GM21447 (cell line): Measurements from ENCODE around the gene KRTAP5-8.
"Not testable (repeated sequence)": the region's sequence is repeated elsewhere in the genome, so short reads cannot be mapped to it uniquely, and the experiment has no call there.

Source experiments
- ATAC-seq: cut with Tn5 transposase; IDR thresholded peaks from one replicate; pipeline ENCODE4 v1.9.1; 2021; ENCODE audit not compliant: unreplicated experiment

The KRTAP5-8 gene

DNA sequence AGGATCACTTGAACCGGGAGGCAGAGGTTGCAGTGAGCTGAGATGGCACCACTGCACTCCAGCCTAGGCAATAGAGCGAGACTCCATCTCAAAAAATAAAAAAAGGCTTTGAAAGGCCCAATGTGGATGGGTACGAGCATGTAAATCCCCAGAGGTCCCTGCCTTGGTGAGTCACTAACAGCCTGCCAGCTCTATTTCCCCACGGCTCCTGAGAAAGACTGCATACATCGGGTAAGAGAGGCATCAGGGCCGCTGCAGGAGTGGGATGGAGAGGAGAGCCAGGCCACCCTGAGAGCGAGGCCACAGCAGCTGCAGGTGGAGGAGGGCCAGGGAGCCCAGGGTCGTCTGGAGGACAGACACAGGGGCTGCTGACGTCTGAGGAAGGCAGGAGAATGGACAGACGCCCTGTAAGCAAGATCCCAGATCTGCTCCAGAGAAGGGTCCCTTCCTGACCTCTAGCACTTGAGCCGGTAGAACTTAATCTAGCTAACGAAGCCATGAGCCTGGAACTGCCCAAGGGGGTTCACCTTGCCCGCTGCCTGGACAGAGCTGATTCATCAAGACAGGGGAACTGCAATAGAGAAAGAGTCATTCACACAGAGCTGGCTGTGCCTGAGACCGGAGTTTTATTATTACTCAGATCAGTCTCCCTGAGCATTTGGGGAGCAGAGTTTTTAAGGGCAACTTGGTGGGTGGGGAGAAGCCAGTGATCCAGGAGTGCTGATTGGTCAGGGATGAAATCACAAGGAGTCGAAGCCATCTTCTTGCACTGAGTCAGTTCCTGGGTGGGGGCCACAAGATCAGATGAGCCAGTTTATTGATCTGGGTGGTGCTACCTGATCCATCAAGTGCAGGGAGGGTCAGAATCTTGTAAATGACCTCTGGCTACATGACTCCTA is 5.3 kb downstream of the KRTAP5-8 start:
- ATAC-seq: no peak

DNA sequence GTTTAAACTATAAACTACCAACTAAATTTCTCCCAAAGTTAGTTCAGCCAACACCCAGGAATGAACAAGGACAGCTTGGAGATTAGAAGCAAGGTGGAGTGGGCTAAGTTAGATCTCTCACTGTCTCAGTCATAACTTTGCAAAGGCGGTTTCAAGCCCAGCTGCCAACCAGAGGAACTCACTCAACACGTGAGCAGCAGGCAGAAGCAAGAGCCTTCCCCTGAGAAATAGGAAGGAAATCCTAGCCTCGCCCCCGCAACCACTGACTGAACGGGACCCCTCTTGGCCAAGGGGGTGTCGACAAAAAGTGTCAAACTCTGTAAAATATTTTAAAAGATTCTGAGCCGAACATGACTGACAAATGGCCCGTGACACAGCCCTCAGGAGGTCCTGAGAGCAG is 6.0 kb downstream of the KRTAP5-8 start:
- ATAC-seq: no peak

DNA sequence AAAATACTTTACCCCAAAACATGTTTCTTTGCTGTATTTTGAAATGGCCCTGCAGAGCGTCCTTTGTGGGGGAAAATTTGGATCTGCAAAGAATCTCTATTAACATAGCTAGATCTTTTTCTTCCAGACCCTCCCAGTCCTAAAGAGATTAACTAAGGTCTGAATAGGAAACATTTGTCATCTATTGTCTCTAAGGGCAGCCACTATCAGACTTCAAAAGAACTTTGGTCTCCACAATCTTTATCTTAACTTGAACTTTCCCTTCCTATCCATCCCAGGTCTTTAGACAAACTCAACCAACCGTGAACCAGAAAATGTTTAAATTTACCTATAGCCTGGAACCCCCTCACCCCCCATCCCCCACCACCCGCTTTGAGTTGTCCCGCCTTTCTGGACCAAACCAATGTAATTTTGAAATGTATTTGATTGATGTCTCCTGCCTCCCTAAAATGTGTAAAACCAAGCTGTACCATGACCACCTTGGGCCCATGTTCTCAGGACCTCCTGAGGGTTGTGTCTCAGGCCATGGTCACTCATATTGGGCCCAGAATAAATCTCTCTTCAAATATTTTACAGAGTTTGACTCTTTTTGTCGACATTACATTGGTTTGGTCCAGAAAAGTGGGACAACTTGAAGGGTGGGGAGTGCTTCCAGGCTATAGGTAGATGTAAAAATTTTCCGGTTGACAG is 6.8 kb downstream of the KRTAP5-8 start:
- no peak for ATAC-seq

DNA sequence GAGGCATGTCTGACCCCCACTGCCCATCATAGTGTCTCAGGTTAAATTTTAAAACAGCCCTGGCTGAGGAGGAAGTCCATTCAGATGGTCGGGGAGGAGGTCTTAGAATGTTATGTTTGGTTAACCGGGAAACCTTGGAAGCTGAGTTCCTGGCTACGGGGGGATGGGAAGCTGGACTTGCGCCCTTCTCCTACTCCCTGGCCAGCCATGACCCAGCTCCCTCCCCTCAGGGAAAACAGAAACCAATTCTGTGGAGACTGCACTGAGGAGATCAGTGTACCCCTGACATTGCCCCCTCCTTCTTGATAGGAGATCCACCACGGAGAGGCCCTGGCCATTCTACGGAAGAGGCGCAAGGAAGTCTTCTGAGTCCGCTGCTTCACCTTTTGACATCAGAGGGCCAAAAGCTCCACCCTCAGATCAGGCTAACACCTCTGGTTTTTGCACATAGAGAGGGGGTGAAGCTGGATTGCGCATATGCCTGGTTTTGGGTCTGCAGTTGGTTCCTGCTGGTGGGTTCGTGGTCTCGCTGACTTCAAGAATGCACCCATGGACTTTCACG is 7.7 kb downstream of the KRTAP5-8 start:
- ATAC-seq: no peak

DNA sequence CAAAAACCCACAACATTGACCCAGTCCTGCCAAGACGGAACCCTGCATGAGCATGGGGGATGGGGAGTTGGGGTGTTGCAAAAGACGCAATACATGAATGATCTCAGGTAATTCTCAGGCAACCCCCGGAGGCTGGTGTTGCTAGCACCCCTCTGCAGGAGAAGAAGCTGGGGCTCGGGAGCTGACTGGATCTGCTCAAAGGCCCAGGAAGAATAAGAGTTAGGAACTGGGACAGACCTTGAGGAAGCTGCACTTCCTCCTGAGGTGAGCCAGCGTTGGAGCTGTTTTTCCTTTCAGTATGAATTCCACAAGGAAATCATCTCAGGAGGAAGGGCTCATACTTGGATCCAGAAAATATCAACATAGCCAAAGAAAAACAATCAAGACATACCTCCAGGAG is 10.3 kb downstream of the KRTAP5-8 start, which contains the start of gene KRTAP5-9:
Gene KRTAP5-9, plus strand, starts transcription at position 301 of the 400 bp plus-strand sequence. CDS start 238 bp downstream, outside the sequence.
- ATAC-seq: no peak

DNA sequence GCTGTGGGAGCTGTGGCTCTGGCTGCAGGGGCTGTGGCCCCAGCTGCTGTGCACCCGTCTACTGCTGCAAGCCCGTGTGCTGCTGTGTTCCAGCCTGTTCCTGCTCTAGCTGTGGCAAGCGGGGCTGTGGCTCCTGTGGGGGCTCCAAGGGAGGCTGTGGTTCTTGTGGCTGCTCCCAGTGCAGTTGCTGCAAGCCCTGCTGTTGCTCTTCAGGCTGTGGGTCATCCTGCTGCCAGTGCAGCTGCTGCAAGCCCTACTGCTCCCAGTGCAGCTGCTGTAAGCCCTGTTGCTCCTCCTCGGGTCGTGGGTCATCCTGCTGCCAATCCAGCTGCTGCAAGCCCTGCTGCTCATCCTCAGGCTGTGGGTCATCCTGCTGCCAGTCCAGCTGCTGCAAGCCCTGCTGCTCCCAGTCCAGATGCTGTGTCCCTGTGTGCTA is 10.9 kb downstream of the KRTAP5-8 start:
- no peak for ATAC-seq

DNA sequence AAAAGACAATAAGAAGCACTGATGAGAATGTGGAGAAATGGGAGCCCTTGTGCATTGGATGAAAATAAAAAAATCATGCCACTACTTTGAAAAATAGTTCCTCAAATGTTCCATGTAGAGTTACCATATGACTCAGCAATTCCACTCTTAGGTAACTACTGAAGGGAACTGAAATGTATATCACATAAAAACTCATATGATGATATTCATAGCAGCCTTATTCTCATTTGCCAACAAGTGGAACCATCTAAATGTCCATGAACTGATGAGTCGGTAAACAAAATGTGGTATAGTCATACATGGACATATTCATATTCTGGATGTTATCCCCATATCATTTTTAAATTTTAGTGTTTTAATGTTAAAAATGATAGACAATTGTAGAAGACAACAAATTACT is 13.9 kb downstream of the KRTAP5-8 start:
- ATAC-seq: no peak

DNA sequence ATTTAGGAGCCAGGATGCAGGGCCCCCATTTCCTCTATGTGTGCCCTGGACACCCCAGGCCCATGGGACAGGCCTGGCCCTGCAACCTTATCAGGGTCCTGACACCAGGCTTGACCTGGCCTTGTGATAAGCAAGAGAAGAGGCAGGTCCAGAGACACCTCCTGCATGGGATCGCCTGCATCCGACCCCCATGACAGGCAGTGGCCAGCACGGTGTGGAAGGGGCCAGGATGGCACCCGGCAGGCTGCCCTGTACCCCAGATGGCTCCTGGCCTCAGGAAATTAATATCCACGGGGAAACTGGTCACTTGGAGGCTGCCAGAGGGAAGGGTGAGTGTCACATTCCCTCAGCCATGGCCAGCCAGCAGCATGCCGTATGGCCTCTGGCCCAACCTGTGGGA is 17.2 kb downstream of the KRTAP5-8 start:
- no peak for ATAC-seq

DNA sequence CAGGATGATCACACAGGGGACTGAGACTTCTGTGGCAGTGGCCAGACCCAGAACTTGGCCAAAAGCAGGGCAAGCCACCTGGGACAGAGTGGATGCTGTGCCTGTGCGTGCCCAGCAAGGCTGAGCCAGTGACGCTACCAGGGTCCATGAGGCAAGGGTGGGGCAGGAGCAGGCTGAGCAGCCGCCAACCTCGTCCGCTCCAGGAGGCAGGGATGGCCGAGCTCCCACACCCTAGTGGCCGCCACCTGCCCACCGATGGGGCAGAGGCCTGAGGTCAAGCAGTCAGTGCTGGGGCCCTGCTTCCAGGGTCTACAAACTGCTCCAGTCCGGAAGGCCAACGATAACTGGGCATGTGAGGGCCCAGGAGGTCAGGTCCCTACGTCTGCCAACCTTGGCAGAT is 17.7 kb downstream of the KRTAP5-8 start:
- no peak for ATAC-seq

DNA sequence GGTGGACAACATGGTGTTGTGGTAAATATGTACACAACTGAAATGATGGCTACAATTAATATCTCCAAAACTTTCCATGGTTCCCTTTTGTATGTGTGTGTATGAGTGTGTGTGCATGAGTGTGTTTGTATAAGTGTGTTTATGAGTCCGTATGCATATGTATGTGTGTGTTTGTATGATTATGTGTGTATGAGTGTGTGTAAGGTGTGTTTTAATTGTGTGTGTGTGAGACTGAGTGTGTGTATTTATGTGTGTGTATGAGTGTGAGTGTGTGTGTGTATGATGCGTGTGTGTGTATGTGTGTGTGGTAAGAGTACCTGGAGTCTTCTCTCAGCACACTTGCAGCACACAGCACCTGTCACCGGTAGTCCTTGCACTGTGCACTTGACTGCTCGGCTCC is 18.2 kb downstream of the KRTAP5-8 start:
- ATAC-seq: no peak

DNA sequence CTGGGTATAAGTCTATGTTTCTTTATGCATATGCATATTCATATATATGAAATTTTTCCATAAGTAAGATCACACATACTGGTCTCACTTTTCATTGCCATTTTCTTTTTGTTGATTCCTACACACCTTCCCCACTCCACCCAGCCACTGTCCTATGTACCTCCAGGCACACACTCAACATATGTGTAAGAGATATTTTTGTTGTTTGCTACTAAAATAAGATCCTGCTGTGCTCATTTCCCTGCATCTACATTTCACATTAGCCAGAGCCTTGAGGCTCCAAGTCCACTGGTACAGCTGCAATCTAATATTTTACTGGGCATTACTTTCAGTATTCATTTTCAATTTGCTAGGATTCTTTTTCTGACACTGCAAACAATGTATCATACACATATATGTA is 19.4 kb downstream of the KRTAP5-8 start:
- no peak for ATAC-seq

DNA sequence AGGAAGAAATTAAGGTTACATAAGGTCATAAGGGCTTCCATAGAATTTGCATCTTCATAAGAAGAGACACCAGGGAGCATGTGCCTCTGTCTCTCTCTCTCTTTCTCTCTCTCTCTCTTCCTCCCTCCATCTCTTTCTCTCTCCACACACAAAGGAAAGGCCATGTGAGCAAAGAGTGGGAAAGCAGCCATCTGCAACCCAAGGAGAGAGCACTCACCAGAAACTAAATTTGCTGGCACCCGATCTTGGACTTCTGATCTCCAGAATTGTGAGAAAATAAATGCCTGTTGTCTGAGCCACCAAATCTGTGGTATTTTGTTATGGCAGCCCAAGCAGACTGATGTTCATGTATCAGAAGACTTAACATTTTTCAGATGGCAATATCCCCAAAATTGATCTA is 21.2 kb downstream of the KRTAP5-8 start:
- no peak for ATAC-seq

DNA sequence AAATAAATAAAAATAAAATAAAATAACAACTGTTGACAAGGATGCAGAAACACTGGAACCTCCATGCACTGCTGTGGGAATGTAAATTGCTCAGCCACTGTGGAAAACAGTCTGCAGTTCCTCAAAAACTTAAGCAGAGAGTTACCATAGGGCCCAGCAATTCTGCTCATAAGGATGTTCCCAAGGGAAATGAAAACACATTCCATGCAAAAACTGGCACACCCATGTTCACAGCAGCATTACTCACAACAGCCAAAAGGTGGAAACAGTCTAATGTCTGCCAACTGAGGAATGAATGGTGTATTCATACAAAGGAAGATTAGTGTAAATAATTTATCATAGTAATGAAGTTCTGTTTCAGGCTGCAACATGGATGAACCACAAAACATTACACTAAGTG is 24.3 kb downstream of the KRTAP5-8 start:
- ATAC-seq: no peak

DNA sequence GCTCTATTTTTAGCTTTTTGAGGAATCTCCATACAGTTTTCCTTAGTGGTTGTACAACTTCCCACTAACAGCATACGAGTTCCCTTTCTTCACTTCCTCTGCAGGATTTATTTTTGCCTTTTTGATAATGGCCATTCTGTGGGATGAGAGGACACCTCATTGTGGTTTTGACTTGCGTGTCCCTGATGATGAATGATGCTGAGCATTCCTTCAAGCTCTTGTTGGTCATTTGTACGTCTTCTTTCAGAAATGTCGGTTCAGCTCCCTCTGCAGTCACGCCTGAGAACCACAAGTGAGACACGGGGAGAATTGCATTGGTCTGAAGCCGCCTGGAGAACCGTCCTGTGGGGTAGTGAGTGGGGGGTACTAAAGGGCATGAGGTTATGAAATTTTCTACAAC is 25.6 kb downstream of the KRTAP5-8 start:
- no peak for ATAC-seq

DNA sequence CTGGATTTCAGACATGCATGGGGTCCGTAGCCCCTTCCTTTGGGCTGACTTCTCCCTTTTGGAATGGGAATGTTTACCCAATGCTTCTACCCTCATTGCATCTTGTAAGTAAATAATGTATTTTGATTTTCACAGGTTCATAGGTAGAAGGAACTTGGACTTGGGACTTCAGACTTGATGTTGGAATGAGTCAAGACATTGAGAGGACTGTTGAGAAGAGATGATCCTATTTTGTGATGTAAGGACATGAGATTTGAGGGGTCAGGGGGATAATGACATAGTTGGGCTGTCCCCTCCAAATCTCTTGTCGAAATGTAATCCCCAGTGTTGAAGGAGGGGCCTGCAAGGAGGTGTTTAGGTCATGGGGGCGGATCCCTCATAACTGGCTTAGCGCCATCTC is 26.6 kb downstream of the KRTAP5-8 start:
- ATAC-seq: no peak

DNA sequence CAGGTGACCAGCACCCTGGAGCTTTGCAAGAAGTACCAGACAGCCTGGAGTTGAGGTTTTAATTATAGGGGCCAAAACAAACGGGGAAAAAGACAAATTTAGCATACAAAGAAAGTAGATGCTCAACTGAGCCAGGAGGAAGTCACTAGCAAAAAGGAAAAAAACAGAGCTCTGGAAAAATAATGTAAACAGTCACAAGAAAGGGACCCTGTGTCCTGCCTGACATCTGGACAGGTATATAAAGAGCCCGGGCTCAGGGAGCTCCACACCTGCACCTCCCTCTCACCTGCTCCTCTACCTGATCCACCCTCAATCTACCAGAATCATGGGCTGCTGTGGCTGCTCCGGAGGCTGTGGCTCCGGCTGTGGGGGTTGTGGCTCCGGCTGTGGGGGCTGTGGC is 27.4 kb downstream of the KRTAP5-8 start, which contains the start of gene KRTAP5-10:
Gene KRTAP5-10, plus strand, starts transcription at position 301 of the 400 bp plus-strand sequence. Its CDS starts 25 bp downstream, at position 326.
- ATAC-seq: no peak

DNA sequence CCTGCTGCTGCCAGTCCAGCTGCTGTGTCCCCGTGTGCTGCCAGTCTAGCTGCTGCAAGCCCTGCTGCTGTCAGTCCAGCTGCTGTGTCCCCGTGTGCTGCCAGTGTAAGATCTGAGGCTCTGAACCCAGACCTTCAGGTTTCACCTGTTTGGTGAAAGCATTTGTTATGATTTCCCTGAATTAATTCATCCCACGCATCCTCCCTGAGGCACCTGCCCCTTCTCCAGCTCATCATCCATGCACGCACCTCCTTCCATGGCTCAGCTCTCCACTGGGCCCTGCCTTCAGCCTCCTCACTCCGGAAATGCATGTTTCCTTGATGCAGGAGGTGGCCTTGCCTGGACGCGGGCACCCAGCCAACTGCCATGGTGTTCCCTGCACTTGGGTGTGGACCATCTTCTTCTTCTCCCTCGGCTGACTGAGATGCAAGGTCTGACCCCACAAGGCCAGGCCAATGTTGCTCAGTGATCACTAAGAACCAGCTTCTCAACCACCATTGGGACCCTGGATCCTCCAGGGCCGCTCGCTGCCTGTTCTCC is 28.3 kb downstream of the KRTAP5-8 start:
- ATAC-seq: no peak

DNA sequence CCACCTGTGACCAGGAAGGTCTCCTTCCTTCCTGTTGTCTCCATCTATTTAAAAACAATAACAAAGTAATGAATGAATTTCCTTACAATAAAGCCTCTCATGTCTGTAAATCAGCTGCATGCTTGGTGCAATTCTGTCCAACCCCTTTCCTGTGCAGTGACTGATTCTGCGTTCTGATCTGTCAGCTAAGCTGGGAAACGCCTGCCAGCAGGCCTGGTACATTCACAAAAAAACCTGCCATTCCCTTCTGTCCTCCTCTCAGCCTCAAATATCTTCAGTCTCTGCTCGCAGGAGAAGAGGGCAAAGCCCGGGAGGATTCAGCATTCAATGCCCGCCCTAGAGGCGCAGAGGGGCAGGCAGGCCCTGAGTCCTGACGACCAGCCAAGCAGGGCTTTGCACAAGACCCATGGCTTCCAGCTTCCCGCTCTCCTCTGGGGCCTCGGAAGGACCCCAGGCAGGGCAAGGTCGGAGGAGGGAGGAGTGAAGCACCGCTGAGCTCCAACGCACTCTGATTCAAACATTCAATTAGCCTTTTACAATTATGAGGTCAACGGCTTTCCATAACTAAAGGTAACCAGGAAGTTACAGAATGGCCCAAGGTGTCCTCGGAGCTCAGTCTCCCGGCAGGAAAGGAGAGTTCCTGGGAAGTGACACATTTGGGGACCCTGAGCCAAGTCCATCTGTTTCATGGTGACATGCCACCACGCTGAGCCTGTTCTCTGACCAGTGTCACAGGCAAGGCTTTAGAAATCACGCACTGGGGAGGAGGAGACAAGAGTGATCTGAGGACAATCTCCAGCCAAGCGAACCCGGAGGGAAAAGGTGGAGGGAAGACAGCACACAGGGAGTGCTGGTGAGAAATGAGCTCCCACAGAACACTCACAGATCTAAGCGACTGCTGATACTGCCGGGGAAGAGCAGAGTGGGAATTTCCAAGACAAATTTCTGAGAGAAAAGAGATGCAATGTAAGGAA is 29.1 kb downstream of the KRTAP5-8 start:
- ATAC-seq: not testable (repeated sequence)

DNA sequence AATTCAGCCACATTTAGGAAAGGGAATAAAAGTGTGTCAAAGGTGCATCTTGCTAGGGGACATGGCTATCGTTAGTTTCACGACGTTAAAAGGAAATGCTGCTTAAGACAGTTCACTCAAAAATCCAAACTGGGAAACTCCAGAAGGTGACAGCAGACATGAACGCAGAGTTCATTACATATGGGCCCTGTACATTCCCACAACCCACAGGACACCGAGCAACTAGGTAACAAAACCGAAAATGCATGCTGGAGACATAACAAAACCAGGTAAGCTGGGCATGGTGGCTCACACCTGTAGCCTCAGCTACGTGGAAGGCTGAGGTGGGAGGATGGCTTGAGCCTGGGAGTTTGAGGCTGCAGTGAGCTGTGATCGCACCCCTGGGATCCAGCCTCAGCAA is 29.8 kb downstream of the KRTAP5-8 start:
- not testable (repeated sequence) for ATAC-seq

DNA sequence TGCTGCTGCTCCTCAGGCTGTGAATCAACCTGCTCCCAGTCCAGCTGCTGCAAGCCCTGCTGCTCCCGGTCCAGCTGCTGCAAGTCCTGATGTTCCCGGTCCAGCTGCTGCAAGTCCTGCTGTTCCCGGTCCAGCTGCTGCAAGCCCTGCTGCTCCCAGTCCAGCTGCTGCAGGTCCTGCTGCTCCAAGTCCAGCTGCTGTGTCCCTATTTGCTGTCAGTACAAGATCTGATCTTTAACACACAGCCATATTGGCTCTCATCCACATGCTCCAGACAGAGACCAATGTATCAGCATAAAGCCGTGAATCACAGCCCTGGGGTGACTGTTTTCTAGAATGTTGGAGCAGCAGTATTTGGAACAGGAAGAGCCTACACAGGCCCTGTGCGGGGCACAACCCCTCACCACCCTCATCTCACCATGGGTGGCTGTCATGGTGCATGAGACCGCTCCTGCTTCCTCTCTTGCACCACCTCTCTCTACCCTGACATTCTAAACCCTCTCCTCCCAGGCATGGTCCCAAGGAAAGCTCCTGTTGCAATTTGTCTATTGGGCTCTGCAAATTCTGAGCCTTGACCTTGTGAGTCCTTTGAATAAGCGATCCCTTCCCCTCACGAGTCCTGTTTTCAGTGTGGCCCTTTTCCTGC is 31.0 kb downstream of the KRTAP5-8 start:
- ATAC-seq: no peak
